Fibroblast of villous mesenchyme (primary cell): ENCODE data around the gene NUP88. TPM values are rescaled to one million over a fixed set of nuclear protein-coding genes. Genes with fewer than 3 reads are reported as not detected.

Source experiments
- DNase-seq: peaks from one replicate; pipeline ENCODE4 v3.0.0-alpha.2; 2010; ENCODE audit warnings: low read depth
- H3K4me3 ChIP-seq: 2 replicates; pipeline ENCODE4 v1.5.1; 2011; ENCODE audit warnings: low read depth, mild to moderate bottlenecking, low read length
- CTCF ChIP-seq: IDR thresholded peaks from 2 replicates; pipeline ENCODE4 v1.5.1; 2012; ENCODE audit warnings: low read depth, mild to moderate bottlenecking, low read length; ENCODE audit not compliant: insufficient read depth
- total RNA-seq: library from RNA; depleted of rRNA; stranded (reverse); fragments of >200 nt; gene quantifications from 2 replicates; pipeline ENCODE4 v1.2.3, GENCODE V29; 2012

The NUP88 gene
- total RNA-seq, 1 donor, result 106 TPM

DNA sequence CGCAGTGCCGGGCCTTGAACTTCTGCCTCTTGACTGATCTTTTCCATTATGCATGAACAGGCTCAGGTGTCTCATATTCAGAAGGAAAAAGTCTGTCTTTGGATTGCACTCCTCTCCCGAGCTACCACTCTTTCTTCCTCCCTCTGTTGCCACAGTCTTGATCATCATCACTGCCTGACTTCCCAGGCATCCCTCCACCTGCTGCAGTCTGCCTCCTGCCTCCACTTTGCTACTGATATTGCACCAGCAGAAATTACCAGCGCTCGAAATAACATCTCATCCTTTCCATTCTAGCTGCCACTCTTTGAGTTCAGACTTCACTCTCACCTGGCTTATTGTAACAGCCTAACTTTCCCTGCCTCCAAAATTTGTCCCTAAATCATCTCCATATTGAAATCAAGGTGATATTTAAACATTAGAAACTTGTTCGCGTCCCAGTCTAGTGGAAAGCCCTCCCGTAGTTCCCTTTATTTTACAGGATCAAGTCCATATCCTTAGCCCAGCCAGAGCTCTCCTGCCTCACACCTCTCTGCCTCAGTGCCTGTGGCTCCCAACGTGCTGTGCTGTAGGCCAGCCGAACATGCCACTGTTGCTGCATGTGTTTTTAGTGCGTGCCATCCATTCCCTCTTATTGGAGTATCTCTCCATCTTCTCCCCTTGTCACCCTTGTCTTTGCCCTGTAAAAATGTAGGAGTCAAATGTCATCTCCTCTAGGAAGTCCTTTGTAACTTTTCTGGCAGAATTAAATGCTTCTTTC is 39.9 kb downstream of the NUP88 start:
- no peak overlapping the region for H3K4me3 ChIP-seq
- no peak for DNase-seq
- TF ChIP-seq CTCF, result no peak

DNA sequence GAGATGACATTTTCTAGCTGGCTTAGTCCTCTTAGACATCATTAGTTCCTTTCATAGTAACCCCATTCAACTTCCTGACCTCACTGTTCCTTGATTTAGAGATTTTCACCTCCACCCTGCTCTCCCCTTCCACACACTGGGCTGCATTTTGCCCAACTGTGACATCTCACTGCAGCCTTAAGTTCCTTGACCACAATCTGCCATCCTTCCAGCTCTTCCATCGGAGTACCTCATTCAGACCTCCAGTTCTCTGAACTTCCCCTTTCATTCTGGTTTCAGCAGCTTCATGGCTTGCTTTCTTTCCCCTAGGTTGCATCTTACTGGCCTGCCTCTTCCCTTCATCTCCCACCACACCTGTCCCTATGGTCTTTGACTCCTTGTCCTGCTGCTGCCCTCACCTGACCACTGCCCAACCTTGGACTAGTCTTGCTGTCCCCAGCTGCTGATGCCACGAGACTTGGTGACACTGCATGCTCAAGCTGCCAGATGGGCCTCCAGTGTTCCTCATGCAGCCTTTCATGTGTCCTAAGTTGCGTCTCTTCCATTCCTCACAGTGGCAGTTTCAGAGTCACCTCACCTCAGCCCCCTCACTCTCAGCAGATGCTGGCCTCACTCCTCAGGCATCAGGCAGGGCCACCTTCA is 40.8 kb downstream of the NUP88 start:
- TF ChIP-seq CTCF, result no peak
- no peak for DNase-seq
- no peak overlapping the region for H3K4me3 ChIP-seq

DNA sequence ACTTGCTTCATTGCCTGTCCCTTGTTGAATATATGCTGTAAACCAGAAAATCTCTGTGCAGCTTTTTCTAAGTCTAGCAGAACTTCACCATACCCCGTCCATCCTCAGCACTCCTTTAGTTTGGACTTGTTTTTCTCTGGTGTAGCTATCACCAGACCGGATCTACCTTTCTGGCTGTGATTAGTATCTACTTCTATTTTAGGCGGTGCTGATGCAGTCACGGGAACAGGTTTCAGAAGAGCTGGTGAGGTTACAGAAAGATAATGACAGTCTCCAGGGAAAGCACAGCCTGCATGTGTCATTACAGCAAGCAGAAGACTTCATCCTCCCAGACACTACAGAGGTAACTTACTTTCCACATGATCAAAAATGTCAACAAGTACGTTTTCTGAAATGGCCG is 46.4 kb downstream of the NUP88 start:
- TF ChIP-seq CTCF, result no peak
- no peak for DNase-seq
- no peak overlapping the region for H3K4me3 ChIP-seq

- DNase-seq, result no peak
- H3K4me3 ChIP-seq, result no peak overlapping the region
Measured at GRCh38 chr17:5370411-5370810, 49.1 kb downstream of the NUP88 start.

DNA sequence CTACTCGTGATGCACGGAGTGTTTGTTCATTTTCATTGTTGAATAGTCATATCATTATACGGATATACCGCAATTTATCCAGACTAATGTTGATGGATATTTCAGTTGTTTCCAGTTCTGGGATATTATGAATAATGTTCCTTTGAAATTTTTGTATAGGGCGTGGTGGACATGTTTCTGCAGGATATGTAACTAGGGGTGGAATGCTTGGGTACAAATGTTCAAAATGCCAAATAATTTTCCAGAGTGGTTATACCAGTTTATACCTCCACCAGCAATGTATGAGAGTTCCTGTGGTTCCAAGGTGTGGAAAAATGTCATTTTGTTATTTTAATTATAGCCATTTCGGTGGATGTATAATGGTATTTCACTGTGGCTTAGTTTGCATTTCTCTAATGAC is 53.6 kb downstream of the NUP88 start:
- TF ChIP-seq CTCF, result no peak
- DNase-seq, result no peak
- no peak overlapping the region for H3K4me3 ChIP-seq

More at GRCh38 chr17:5370411-5370810, 49.1 kb downstream of the NUP88 start:
- no peak for TF ChIP-seq CTCF

- no peak overlapping the region for H3K4me3 ChIP-seq
- no peak for DNase-seq
- no peak for TF ChIP-seq CTCF
Measured at GRCh38 chr17:5364696-5365095, 54.8 kb downstream of the NUP88 start.

- no peak overlapping the region for H3K4me3 ChIP-seq
- TF ChIP-seq CTCF, result no peak
- DNase-seq, result peak; percentile 82
Measured at GRCh38 chr17:5364156-5364555, 55.3 kb downstream of the NUP88 start.
